GM12801 (cell line): ENCODE measurements around the gene PRPS1.

Experiments used
- TF ChIP-seq, protein P1 (sequence below): IDR thresholded peaks from one replicate; pipeline ENCODE4 v1.5.1; 2011; ENCODE audit warnings: control low read depth; ENCODE audit not compliant: insufficient read length; ENCODE audit errors: extremely low read depth

PRPS1 gene

GRCh38 chrX:107627838-107628661 lies at the start of gene PRPS1:
PRPS1 (plus strand) TSS chrX:107628510; CDS start chrX:107628629, 119 bp downstream.
- TF ChIP-seq, protein P1, sequence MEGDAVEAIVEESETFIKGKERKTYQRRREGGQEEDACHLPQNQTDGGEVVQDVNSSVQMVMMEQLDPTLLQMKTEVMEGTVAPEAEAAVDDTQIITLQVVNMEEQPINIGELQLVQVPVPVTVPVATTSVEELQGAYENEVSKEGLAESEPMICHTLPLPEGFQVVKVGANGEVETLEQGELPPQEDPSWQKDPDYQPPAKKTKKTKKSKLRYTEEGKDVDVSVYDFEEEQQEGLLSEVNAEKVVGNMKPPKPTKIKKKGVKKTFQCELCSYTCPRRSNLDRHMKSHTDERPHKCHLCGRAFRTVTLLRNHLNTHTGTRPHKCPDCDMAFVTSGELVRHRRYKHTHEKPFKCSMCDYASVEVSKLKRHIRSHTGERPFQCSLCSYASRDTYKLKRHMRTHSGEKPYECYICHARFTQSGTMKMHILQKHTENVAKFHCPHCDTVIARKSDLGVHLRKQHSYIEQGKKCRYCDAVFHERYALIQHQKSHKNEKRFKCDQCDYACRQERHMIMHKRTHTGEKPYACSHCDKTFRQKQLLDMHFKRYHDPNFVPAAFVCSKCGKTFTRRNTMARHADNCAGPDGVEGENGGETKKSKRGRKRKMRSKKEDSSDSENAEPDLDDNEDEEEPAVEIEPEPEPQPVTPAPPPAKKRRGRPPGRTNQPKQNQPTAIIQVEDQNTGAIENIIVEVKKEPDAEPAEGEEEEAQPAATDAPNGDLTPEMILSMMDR: no peak

DNA sequence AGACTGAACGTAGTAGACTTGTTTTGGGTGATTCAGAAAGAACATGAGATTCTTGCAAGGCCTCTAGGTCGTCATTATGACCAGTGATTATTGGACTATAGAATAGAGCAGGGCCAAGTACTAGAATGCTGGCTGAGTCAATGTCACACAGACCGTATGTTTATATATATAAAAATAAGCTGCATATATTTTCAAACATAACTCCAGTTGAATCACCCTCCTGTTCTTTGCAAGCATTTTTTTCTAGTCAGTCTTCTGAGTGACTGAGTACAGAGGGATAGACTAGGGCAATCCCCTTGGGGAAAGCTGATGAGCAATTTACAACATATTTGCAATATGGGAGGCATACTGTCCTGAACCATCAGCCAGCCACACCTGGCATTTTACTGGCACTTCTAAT lies 48.4 kb upstream of the PRPS1 start:
- TF ChIP-seq, protein P1: no peak

DNA sequence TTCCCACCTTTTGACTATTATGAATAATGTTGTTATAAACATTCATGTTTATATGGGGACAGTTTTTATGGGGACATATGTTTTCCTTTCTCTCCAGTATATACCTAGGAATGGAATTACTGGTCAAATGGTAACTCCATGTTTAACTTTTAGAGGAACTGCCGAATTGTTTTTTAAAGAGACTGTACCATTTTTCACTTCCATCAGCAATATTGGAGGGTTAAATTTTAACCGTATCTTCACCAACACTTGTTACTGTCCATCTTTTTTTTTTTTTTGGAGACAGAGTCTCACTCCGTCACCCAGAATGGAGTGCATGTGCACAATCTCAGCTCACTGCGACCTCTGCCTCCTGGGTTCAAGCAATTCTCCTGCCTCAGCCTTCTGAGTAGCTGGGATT lies 46.4 kb upstream of the PRPS1 start:
- TF ChIP-seq, protein P1: no peak

DNA sequence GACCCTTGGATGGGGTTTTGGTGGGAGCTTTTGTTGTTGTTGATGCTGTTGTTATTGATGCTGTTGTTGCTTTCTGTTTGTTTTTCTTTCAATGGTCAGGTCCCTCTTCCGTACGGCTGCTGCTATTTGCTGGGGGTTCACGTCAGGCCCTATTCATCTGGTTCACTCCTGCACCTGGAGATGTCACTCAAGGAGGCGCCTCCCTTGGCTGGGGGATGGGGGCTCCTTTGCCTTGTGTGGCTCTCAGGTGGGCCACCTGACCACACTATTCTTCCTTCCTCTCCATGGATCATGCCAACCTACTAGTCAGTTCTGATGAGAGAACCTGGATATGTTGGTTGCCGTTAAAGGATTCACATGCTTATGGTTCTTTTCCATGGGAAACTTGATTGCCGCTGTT lies 39.1 kb upstream of the PRPS1 start:
- TF ChIP-seq, protein P1: no peak

GRCh38 chrX:107596651-107597050 lies 31.7 kb upstream of the PRPS1 start:
- TF ChIP-seq, protein P1: no peak

GRCh38 chrX:107597264-107597663 lies 31.0 kb upstream of the PRPS1 start:
- TF ChIP-seq, protein P1: no peak

- TF ChIP-seq, protein P1: no peak
Observed at GRCh38 chrX:107597791-107598190, 30.5 kb upstream of the PRPS1 start.
